Measurements from ENCODE around the gene EGFR.

DNA sequence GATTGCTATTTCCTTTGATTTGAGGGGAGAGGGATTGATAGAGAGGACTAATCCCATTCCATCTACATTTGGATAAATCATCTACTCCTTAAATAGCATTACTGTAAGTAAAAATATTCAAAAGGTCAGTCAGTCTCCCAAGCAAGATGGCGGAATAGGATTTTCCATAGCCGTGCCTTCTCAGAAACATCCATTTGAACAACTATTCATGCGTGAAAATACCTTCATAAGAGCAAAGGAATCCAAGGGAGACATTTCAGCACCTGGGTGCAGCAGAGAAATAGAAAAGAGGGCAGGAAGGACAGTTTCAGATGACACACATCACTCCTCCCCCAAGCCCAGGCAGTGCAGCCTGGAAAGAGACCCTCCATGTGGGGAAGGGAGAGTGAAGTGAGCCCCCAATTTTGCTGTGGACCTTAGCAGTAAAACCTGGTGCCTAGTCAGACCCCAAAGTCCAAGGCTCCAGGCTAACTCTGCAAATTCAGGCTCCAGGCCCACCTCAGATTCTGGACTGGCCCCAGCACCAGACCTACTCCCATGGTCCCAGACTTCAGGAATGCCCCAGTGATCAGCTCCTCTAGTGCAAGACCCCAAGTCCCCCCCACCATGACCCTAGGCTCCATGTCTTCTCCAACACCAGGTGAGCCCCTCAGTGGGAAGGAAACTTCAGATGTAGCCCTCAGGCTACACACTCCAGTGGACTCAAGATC is 242.0 kb downstream of the EGFR start:
- TF ChIP-seq, protein P1, sequence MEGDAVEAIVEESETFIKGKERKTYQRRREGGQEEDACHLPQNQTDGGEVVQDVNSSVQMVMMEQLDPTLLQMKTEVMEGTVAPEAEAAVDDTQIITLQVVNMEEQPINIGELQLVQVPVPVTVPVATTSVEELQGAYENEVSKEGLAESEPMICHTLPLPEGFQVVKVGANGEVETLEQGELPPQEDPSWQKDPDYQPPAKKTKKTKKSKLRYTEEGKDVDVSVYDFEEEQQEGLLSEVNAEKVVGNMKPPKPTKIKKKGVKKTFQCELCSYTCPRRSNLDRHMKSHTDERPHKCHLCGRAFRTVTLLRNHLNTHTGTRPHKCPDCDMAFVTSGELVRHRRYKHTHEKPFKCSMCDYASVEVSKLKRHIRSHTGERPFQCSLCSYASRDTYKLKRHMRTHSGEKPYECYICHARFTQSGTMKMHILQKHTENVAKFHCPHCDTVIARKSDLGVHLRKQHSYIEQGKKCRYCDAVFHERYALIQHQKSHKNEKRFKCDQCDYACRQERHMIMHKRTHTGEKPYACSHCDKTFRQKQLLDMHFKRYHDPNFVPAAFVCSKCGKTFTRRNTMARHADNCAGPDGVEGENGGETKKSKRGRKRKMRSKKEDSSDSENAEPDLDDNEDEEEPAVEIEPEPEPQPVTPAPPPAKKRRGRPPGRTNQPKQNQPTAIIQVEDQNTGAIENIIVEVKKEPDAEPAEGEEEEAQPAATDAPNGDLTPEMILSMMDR (IDR thresholded peaks at IDR 0.05), result no peak
- TF ChIP-seq POLR2A (IDR thresholded peaks at IDR 0.05), result no peak
